HepG2 (cell line): ENCODE results near the gene LRPAP1. TPM values are rescaled to one million over a fixed set of nuclear protein-coding genes. Genes with fewer than 3 reads are reported as not detected.

Source experiments
- ARID3A ChIP-seq: IDR thresholded peaks from 2 replicates; pipeline ENCODE4 v1.6.1; 2012; ENCODE audit warnings: low read depth, low read length, improper control_type of control experiment
- PAX8 ChIP-seq: sonication (generic); formaldehyde crosslinking; IDR thresholded peaks from 2 replicates; pipeline ENCODE4 v1.8.0; 2022; ENCODE audit warnings: mild to moderate bottlenecking, missing genetic modification reagents, borderline replicate concordance
- POGK ChIP-seq: sonication (generic); formaldehyde crosslinking; conservative IDR thresholded peaks from 2 replicates; pipeline ENCODE4 v1.8.0; 2022; ENCODE audit warnings: mild to moderate bottlenecking, moderate library complexity, missing genetic modification reagents
- SOX5 ChIP-seq: IDR thresholded peaks from 2 replicates; pipeline ENCODE4 v1.6.1; 2016; ENCODE audit warnings: borderline replicate concordance
- SPEN ChIP-seq: sonication (generic); formaldehyde crosslinking; IDR thresholded peaks from 2 replicates; pipeline ENCODE4 v1.5.1; 2020; ENCODE audit warnings: low read depth, mild to moderate bottlenecking, missing genetic modification reagents
- ZNF142 ChIP-seq: sonication (generic); formaldehyde crosslinking; IDR thresholded peaks from 2 replicates; pipeline ENCODE4 v1.4.0; 2020; ENCODE audit warnings: missing genetic modification reagents
- ZNF790 ChIP-seq: sonication (generic); formaldehyde crosslinking; IDR thresholded peaks from 2 replicates; pipeline ENCODE4 v1.8.0; 2022; ENCODE audit warnings: missing genetic modification reagents, mild to moderate bottlenecking, borderline replicate concordance
- ZSCAN29 ChIP-seq: sonication (generic); formaldehyde crosslinking; conservative IDR thresholded peaks from 2 replicates; pipeline ENCODE4 v1.4.0; 2020; ENCODE audit warnings: mild to moderate bottlenecking, missing genetic modification reagents
- polyA plus RNA-seq, 8 experiments: library from polyadenylated mRNA; depleted of rRNA in 3 of 8; stranded (reverse) in 7 of 8; unstranded in 1 of 8; fragments of >200 nt; fragmentation: Illumina TruSeq in 4 of 8; extraction: Trizol in 4 of 8; gene quantifications; 2 replicates each; pipeline versions ENCODE4 v1.2.1 to v1.2.3, GENCODE V29; 2011 to 2016; ENCODE audit warnings: low read depth in 4 of 8, missing spikeins in 1 of 8, mixed read lengths in 1 of 8; ENCODE audit not compliant: insufficient read depth in 1 of 8
- total RNA-seq, 5 experiments: library from RNA; depleted of rRNA; stranded (reverse); fragments of >200 nt; fragmentation: Illumina TruSeq; extraction: Trizol; gene quantifications; 2 replicates each; pipeline ENCODE4 v1.2.3, GENCODE V29; 2016; ENCODE audit warnings: low read depth in 1 of 5

Gene LRPAP1
- total and polyA plus RNA-seq, 2 of the 13 experiments (the other 11 are each of a cell fraction or from before 2014, with no cell fraction given) = 153 to 191 TPM

- TF ChIP-seq SPEN (no peak), ZSCAN29 (CRISPR knock-in tag) (no peak), POGK (CRISPR knock-in tag) (no peak), SOX5 (CRISPR knock-in tag) (no peak), ARID3A (no peak), ZNF142 (CRISPR knock-in tag) (no peak), PAX8 (no peak), ZNF790 (CRISPR knock-in tag) (no peak)
These were observed 2.2 kb downstream of the LRPAP1 start (continued) for GRCh38 chr4:3530051-3530450.
